SK-N-SH treated with all-trans-retinoic acid at 6 μM for 48 hours (cell line): ENCODE results near the gene C1GALT1C1.

Experiments used
- ATAC-seq: fragments of 200-7000 bp; cut with Tn5 transposase; 3 replicates; pipeline ENCODE4 v1.9.1; 2020; ENCODE audit warnings: mild to moderate bottlenecking, moderate library complexity
- ARNTL ChIP-seq: fragments of 450-650 bp; formaldehyde crosslinking; IDR thresholded peaks from 2 replicates; pipeline ENCODE4 v1.5.0; 2020; ENCODE audit warnings: low read depth, mild to moderate bottlenecking, moderate library complexity, borderline replicate concordance
- CREB5 ChIP-seq: fragments of 250-450 bp; sonication (Bioruptor Pico); IDR thresholded peaks from 2 replicates; pipeline ENCODE4 v1.5.1; 2020; ENCODE audit warnings: low read depth, mild to moderate bottlenecking, moderate library complexity
- CSDC2 ChIP-seq: fragments of 250-450 bp; sonication (Bioruptor Pico); IDR thresholded peaks from 2 replicates; pipeline ENCODE4 v1.5.0; 2020; ENCODE audit warnings: mild to moderate bottlenecking, moderate library complexity
- CSRNP3 ChIP-seq: fragments of 250-450 bp; sonication (Bioruptor Pico); IDR thresholded peaks from 2 replicates; pipeline ENCODE4 v1.5.1; 2021; ENCODE audit warnings: mild to moderate bottlenecking, moderate library complexity
- ESRRG ChIP-seq: fragments of 250-450 bp; sonication (Bioruptor Pico); IDR thresholded peaks from 2 replicates; pipeline ENCODE4 v1.6.1; 2021; ENCODE audit warnings: mild to moderate bottlenecking
- GLIS3 ChIP-seq: fragments of 250-450 bp; sonication (Bioruptor Pico); IDR thresholded peaks from 2 replicates; pipeline ENCODE4 v1.5.0; 2020; ENCODE audit warnings: mild to moderate bottlenecking, moderate library complexity
- ISL1 ChIP-seq: fragments of 250-450 bp; sonication (Bioruptor Pico); IDR thresholded peaks from 2 replicates; pipeline ENCODE4 v2.1.2; 2022; ENCODE audit warnings: mild to moderate bottlenecking, moderate library complexity
- OSR1 ChIP-seq: fragments of 250-450 bp; sonication (Bioruptor Pico); IDR thresholded peaks from 2 replicates; pipeline ENCODE4 v1.8.0; 2022; ENCODE audit warnings: moderate library complexity, mild to moderate bottlenecking, inconsistent platforms
- PATZ1 ChIP-seq: fragments of 250-450 bp; sonication (Bioruptor Pico); IDR thresholded peaks from 2 replicates; pipeline ENCODE4 v1.8.0; 2020; ENCODE audit warnings: mild to moderate bottlenecking, moderate library complexity, borderline replicate concordance
- POU6F1 ChIP-seq: fragments of 250-450 bp; sonication (Bioruptor Pico); IDR thresholded peaks from 2 replicates; pipeline ENCODE4 v1.8.0; 2021; ENCODE audit warnings: low read depth, mild to moderate bottlenecking, moderate library complexity, borderline replicate concordance
- PPARA ChIP-seq: fragments of 250-450 bp; sonication (Bioruptor Pico); IDR thresholded peaks from 2 replicates; pipeline ENCODE4 v1.5.0; 2020; ENCODE audit warnings: mild to moderate bottlenecking, borderline replicate concordance
- RARB ChIP-seq: fragments of 250-450 bp; sonication (Bioruptor Pico); IDR thresholded peaks from 2 replicates; pipeline ENCODE4 v1.8.0; 2021; ENCODE audit warnings: mild to moderate bottlenecking, moderate library complexity
- SNAI2 ChIP-seq: fragments of 250-450 bp; sonication (Bioruptor Pico); IDR thresholded peaks from 2 replicates; pipeline ENCODE4 v1.5.0; 2020; ENCODE audit warnings: mild to moderate bottlenecking, moderate library complexity
- TCF4 ChIP-seq: fragments of 250-450 bp; sonication (Bioruptor Pico); IDR thresholded peaks from 2 replicates; pipeline ENCODE4 v1.8.0; 2021; ENCODE audit warnings: mild to moderate bottlenecking, moderate library complexity, borderline replicate concordance
- TOX ChIP-seq: fragments of 250-450 bp; sonication (Bioruptor Pico); IDR thresholded peaks from 2 replicates; pipeline ENCODE4 v1.8.0; 2021; ENCODE audit warnings: mild to moderate bottlenecking, moderate library complexity, borderline replicate concordance
- TSHZ2 ChIP-seq: fragments of 250-450 bp; sonication (Bioruptor Pico); IDR thresholded peaks from 2 replicates; pipeline ENCODE4 v1.5.0; 2020; ENCODE audit warnings: mild to moderate bottlenecking, moderate library complexity
- ZC3H10 ChIP-seq: fragments of 250-450 bp; sonication (Bioruptor Pico); IDR thresholded peaks from 2 replicates; pipeline ENCODE4 v1.5.1; 2021; ENCODE audit warnings: mild to moderate bottlenecking, moderate library complexity
- ZFP3 ChIP-seq: fragments of 250-450 bp; sonication (Bioruptor Pico); IDR thresholded peaks from 2 replicates; pipeline ENCODE4 v1.5.0; 2020; ENCODE audit warnings: mild to moderate bottlenecking, moderate library complexity
- ZFP30 ChIP-seq: fragments of 450-650 bp; formaldehyde crosslinking; IDR thresholded peaks from 2 replicates; pipeline ENCODE4 v1.5.0; 2022; ENCODE audit warnings: mild to moderate bottlenecking, moderate library complexity
- ZNF565 ChIP-seq: fragments of 450-650 bp; formaldehyde crosslinking; conservative IDR thresholded peaks from 2 replicates; pipeline ENCODE4 v1.5.0; 2020; ENCODE audit warnings: low read depth, mild to moderate bottlenecking, moderate library complexity
- ZNF70 ChIP-seq: fragments of 450-650 bp; formaldehyde crosslinking; IDR thresholded peaks from 2 replicates; pipeline ENCODE4 v1.5.0; 2020; ENCODE audit warnings: mild to moderate bottlenecking, moderate library complexity

C1GALT1C1 gene

GRCh38 chrX:120629667-120630537 lies at the start of gene C1GALT1C1:
TSS of gene C1GALT1C1 (minus strand) at chrX:120630054. CDS start at chrX:120627166, 2,888 bp downstream.
- TF ChIP-seq SNAI2 (CRISPR knock-in tag), result peak; percentile 76; the same call in 1 of the 2 replicates
- no peak for TF ChIP-seq CSRNP3 (CRISPR knock-in tag)
- peak; percentile 99 for ATAC-seq

GRCh38 chrX:120677004-120677652 lies 47.3 kb upstream of the C1GALT1C1 start:
- TF ChIP-seq OSR1 (CRISPR knock-in tag) (no peak), TOX (no peak), RARB (CRISPR knock-in tag) (no peak), ZFP3 (CRISPR knock-in tag) (no peak), TSHZ2 (CRISPR knock-in tag) (no peak), ZC3H10 (CRISPR knock-in tag) (no peak), ZNF565 (no peak), TCF4 (no peak)
- no peak for ATAC-seq

- TF ChIP-seq ZNF565 (no peak), SNAI2 (CRISPR knock-in tag) (no peak), POU6F1 (CRISPR knock-in tag) (no peak), ZNF70 (CRISPR knock-in tag) (no peak), RARB (CRISPR knock-in tag) (no peak), GLIS3 (CRISPR knock-in tag) (no peak), ESRRG (no peak), PPARA (CRISPR knock-in tag) (no peak), ZFP30 (CRISPR knock-in tag) (no peak), PATZ1 (CRISPR knock-in tag) (no peak), CREB5 (CRISPR knock-in tag) (no peak), CSRNP3 (CRISPR knock-in tag) (no peak), OSR1 (CRISPR knock-in tag) (no peak), TSHZ2 (CRISPR knock-in tag) (no peak), ZC3H10 (CRISPR knock-in tag) (no peak), ISL1 (CRISPR knock-in tag) (no peak), CSDC2 (CRISPR knock-in tag) (no peak), TCF4 (no peak), ARNTL (CRISPR knock-in tag) (no peak), ZFP3 (CRISPR knock-in tag) (no peak)
- 0 out of 3 replicates have a peak, but pooled peaks have one; percentile 18 for ATAC-seq
These were observed 43.1 kb upstream of the C1GALT1C1 start for GRCh38 chrX:120672841-120673530.
